ENCODE data around the gene KCNMA1.

GRCh38 chr10:77320971-77321471, 316.6 kb downstream of the KCNMA1 start:
- TF ChIP-seq ATF3 (IDR thresholded peaks at IDR 0.05): no peak
- TF ChIP-seq SP1 (IDR thresholded peaks at IDR 0.05; ENCODE audit: low read depth): no peak
- TF ChIP-seq POLR2A (IDR thresholded peaks at IDR 0.05; ENCODE audit: borderline replicate concordance, extremely low read depth, insufficient read depth, insufficient read length): no peak
- TF ChIP-seq CTCF (IDR thresholded peaks at IDR 0.05 in 2 of 3, conservative IDR thresholded peaks at IDR 0.05 in 1 of 3; ENCODE audit: borderline replicate concordance in 1 of 3, insufficient read depth in 1 of 3, low read depth in 2 of 3, low read length in 2 of 3): no peak
- TF ChIP-seq EZH2 (IDR thresholded peaks at IDR 0.05): no peak
- no peak for TF ChIP-seq REST (IDR thresholded peaks at IDR 0.05; ENCODE audit: low read depth)
- TF ChIP-seq POLR2AphosphoS5 (IDR thresholded peaks at IDR 0.05; ENCODE audit: low read depth, low read length): no peak
- TF ChIP-seq RAD21 (IDR thresholded peaks at IDR 0.05; ENCODE audit: low read depth): no peak
- no peak for TF ChIP-seq MAX (IDR thresholded peaks at IDR 0.05)
- no peak for TF ChIP-seq ZNF274 (IDR thresholded peaks at IDR 0.05; ENCODE audit: low read depth, low read length)
- TF ChIP-seq SRF (IDR thresholded peaks at IDR 0.05; ENCODE audit: low read depth): no peak
- TF ChIP-seq EZH2phosphoT487 (IDR thresholded peaks at IDR 0.05; ENCODE audit: borderline replicate concordance): no peak

Measured in HCT116 (cell line).